Fibroblast of lung (primary cell): Measurements from ENCODE around the gene NECAP2. TPM values are rescaled to one million over a fixed set of nuclear protein-coding genes. Genes with fewer than 3 reads are reported as not detected.

Experiments
- DNase-seq, 2 donors: peaks; one replicate each; pipeline versions ENCODE4 v3.0.0 to v3.0.0-alpha.2; 2010; ENCODE audit warnings: low read depth in 2 of 2
- H2AFZ ChIP-seq: 2 replicates; pipeline ENCODE4 v1.5.1; 2012; ENCODE audit warnings: low read length, control low read depth, inconsistent platforms
- H3K27ac ChIP-seq: 2 replicates; pipeline ENCODE4 v1.5.1; 2011; ENCODE audit warnings: low read length, control low read depth; ENCODE audit not compliant: insufficient read depth
- H3K27me3 ChIP-seq: 2 replicates; pipeline ENCODE4 v1.5.1; 2011; ENCODE audit warnings: mild to moderate bottlenecking, low read length; ENCODE audit not compliant: control insufficient read depth, insufficient read depth
- H3K36me3 ChIP-seq: 2 replicates; pipeline ENCODE4 v1.5.1; 2011; ENCODE audit warnings: low read length; ENCODE audit not compliant: control insufficient read depth, insufficient read depth
- H3K4me1 ChIP-seq: 2 replicates; pipeline ENCODE4 v1.5.1; 2011; ENCODE audit warnings: low read length; ENCODE audit not compliant: control insufficient read depth, insufficient read depth; ENCODE audit errors: extremely low read depth
- H3K4me2 ChIP-seq: 2 replicates; pipeline ENCODE4 v1.5.1; 2011; ENCODE audit warnings: low read length, control low read depth; ENCODE audit not compliant: insufficient read depth; ENCODE audit errors: extremely low read depth
- H3K4me3 ChIP-seq, 4 experiments: fragments of 200-600 bp in 1 of 4; sonication (generic) in 1 of 4; replicated peaks in 1 of 4; 2 replicates each; pipeline ENCODE4 v1.5.1; 2011 to 2016; ENCODE audit warnings: low read length in 4 of 4, low read depth in 3 of 4, mild to moderate bottlenecking in 3 of 4, control low read depth in 2 of 4, inconsistent platforms in 1 of 4, mixed read lengths in 1 of 4; ENCODE audit not compliant: insufficient read depth in 1 of 4; ENCODE audit errors: control extremely low read depth in 1 of 4
- H3K79me2 ChIP-seq: 2 replicates; pipeline ENCODE4 v1.5.1; 2012; ENCODE audit warnings: mild to moderate bottlenecking, low read length, inconsistent platforms; ENCODE audit not compliant: control insufficient read depth, insufficient read depth
- H3K9ac ChIP-seq: 2 replicates; pipeline ENCODE4 v1.5.1; 2011; ENCODE audit warnings: mild to moderate bottlenecking, low read length, control low read depth; ENCODE audit not compliant: insufficient read depth
- H3K9me3 ChIP-seq: 2 replicates; pipeline ENCODE4 v1.5.1; 2012; ENCODE audit warnings: low read depth, low read length; ENCODE audit not compliant: control insufficient read depth, insufficient read depth
- H4K20me1 ChIP-seq: 2 replicates; pipeline ENCODE4 v1.5.1; 2011; ENCODE audit warnings: low read length; ENCODE audit not compliant: control insufficient read depth, insufficient read depth; ENCODE audit errors: extremely low read depth
- EZH2 ChIP-seq: IDR thresholded peaks from 2 replicates; pipeline ENCODE4 v1.5.1; 2012; ENCODE audit warnings: low read length, control low read depth, mild to moderate bottlenecking; ENCODE audit errors: missing control alignments
- polyA plus RNA-seq, 2 donors: library from polyadenylated mRNA; depleted of rRNA in 1 of 2; stranded (reverse) in 1 of 2; unstranded in 1 of 2; fragments of >200 nt; gene quantifications; 2 replicates each; pipeline ENCODE4 v1.2.1, GENCODE V29; 2011 to 2012; ENCODE audit warnings: missing spikeins in 1 of 2
- total RNA-seq: library from RNA; depleted of rRNA; stranded (reverse); fragments of >200 nt; gene quantifications from 2 replicates; pipeline ENCODE4 v1.2.1, GENCODE V29; 2014
- TF ChIP-seq, protein P1 (sequence below), 2 donors: IDR thresholded peaks in 1 of 2; conservative IDR thresholded peaks in 1 of 2; 1 replicate in 1 of 2; 2 replicates in 1 of 2; pipeline ENCODE4 v1.5.1; 2011 to 2012; ENCODE audit warnings: low read length in 2 of 2, control low read depth in 1 of 2, inconsistent platforms in 1 of 2, low read depth in 1 of 2, mild to moderate bottlenecking in 1 of 2

The NECAP2 gene
- total and polyA plus RNA-seq, 2 donors (not counting 1 experiment from before 2014, with no cell fraction given), result 83.9 to 97.0 TPM

DNA sequence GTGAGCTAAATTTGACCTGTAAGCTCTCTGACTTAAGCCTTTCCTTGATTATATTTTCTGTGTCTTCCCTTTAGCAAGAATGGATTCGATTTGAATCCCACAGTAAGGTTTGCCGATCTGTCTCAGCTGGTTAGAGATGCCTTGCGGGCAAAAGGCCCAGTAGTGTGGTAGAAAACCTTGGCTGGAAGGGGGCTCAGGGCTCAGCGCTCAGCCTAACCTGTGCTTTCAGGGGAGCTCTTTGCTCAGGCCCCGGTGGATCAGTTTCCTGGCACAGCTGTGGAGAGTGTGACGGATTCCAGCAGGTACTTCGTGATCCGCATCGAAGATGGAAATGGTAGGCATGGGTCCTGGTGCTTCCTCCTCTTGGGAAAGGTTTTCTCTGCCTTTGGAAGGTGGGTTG, 7.1 kb downstream of the NECAP2 start:
- H3K27me3 ChIP-seq, result no peaks in the 10 kb centered on the region
- H2AFZ ChIP-seq, result no peak overlapping the region
- H3K36me3 ChIP-seq, result peaks cover 32% of the 10 kb centered on the region
- H3K4me2 ChIP-seq, result no peak overlapping the region
- H4K20me1 ChIP-seq, result no peaks in the 10 kb centered on the region
- H3K9ac ChIP-seq, result no peak overlapping the region
- peaks cover 21% of the 10 kb centered on the region for H3K79me2 ChIP-seq
- peaks cover 5% of the 10 kb centered on the region for H3K4me1 ChIP-seq
- no peak overlapping the region for H3K4me3 ChIP-seq
- TF ChIP-seq, protein P1, sequence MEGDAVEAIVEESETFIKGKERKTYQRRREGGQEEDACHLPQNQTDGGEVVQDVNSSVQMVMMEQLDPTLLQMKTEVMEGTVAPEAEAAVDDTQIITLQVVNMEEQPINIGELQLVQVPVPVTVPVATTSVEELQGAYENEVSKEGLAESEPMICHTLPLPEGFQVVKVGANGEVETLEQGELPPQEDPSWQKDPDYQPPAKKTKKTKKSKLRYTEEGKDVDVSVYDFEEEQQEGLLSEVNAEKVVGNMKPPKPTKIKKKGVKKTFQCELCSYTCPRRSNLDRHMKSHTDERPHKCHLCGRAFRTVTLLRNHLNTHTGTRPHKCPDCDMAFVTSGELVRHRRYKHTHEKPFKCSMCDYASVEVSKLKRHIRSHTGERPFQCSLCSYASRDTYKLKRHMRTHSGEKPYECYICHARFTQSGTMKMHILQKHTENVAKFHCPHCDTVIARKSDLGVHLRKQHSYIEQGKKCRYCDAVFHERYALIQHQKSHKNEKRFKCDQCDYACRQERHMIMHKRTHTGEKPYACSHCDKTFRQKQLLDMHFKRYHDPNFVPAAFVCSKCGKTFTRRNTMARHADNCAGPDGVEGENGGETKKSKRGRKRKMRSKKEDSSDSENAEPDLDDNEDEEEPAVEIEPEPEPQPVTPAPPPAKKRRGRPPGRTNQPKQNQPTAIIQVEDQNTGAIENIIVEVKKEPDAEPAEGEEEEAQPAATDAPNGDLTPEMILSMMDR (conservative IDR thresholded peaks at IDR 0.05 in 1 of 2, IDR thresholded peaks at IDR 0.05 in 1 of 2; ENCODE audit: low read depth in 1 of 2, low read length in 2 of 2), result no peak
- TF ChIP-seq EZH2, result no peak
- DNase-seq, result no peak
- H3K27ac ChIP-seq, result no peak overlapping the region
- no peaks in the 10 kb centered on the region for H3K9me3 ChIP-seq

DNA sequence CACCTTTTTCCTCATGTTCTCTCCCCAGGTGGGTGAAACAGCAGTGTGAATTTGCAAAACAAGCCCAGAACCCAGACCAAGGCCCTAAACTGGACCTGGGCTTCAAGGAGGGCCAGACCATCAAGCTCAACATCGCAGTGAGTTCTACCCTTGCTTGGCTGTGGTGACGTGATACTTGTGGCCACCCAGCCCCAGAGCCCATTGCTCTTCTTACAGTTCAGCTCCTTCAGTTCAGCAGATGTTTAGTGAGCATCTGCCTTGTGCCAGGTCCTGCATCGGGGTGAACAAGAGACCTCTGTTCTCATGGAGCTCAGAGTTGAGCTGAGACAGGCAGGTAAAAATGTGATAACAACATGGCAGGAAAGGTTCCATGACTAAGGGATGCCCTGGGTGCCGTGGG, 8.5 kb downstream of the NECAP2 start:
- Histone ChIP-seq H3K27ac (no peak overlapping the region), H3K9ac (no peak overlapping the region), H3K4me3 (no peak overlapping the region), H2AFZ (no peak overlapping the region), H3K4me2 (no peak overlapping the region), H3K9me3 (no peaks in the 10 kb centered on the region), H3K27me3 (no peaks in the 10 kb centered on the region), H4K20me1 (no peaks in the 10 kb centered on the region), H3K79me2 (peaks cover 8% of the 10 kb centered on the region), H3K36me3 (peaks cover 34% of the 10 kb centered on the region), H3K4me1 (peaks cover 2% of the 10 kb centered on the region)
- DNase-seq, result no peak
- TF ChIP-seq EZH2, result no peak
- TF ChIP-seq, protein P1 (conservative IDR thresholded peaks at IDR 0.05 in 1 of 2, IDR thresholded peaks at IDR 0.05 in 1 of 2; ENCODE audit: low read depth in 1 of 2, low read length in 2 of 2), result no peak

DNA sequence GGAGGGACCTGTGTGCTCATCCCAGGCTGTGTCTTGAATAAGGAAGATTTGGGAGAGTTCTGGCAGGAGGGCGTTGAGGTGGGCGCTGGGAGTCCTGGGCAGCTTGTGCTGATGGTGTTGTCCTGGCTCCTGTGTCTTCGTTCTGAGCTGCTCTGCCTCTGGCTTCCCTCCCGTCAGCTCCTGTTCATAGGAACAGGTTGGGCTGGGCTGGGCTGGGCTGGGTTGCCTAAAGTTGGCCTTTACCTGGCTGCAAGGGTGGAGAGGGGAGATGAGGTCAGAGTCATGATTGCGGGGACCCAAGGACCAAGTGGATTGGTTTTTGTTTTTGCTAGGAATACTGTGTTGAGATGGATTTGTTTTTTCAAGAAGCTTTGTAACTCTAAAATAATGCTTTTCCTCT, 9.1 kb downstream of the NECAP2 start:
- no peaks in the 10 kb centered on the region for H4K20me1 ChIP-seq

More for the DNA sequence above, 9.1 kb downstream of the NECAP2 start:
- no peaks in the 10 kb centered on the region for H3K4me1 ChIP-seq
- peaks cover 6% of the 10 kb centered on the region for H3K79me2 ChIP-seq
- H2AFZ ChIP-seq, result no peak overlapping the region
- no peak overlapping the region for H3K4me3 ChIP-seq
- DNase-seq, result no peak
- no peak overlapping the region for H3K9ac ChIP-seq
- H3K27me3 ChIP-seq, result no peaks in the 10 kb centered on the region
- peaks cover 32% of the 10 kb centered on the region for H3K36me3 ChIP-seq
- H3K27ac ChIP-seq, result no peak overlapping the region
- no peak overlapping the region for H3K4me2 ChIP-seq
- no peaks in the 10 kb centered on the region for H3K9me3 ChIP-seq
- TF ChIP-seq, protein P1 (conservative IDR thresholded peaks at IDR 0.05 in 1 of 2, IDR thresholded peaks at IDR 0.05 in 1 of 2; ENCODE audit: low read depth in 1 of 2, low read length in 2 of 2), result no peak
- no peak for TF ChIP-seq EZH2
